Raji (cell line): ENCODE data around the gene PUS1.

Source experiments
- POLR2A ChIP-seq: IDR thresholded peaks from 2 replicates; pipeline ENCODE4 v1.6.1; 2011; ENCODE audit warnings: low read depth, low read length, control low read depth; ENCODE audit not compliant: insufficient read depth

PUS1 gene

GRCh38 chr12:131990066-131990979 is 61.2 kb downstream of the PUS1 start:
- no peak for TF ChIP-seq POLR2A

- no peak for TF ChIP-seq POLR2A
Measured at GRCh38 chr12:131990980-131991305, 61.9 kb downstream of the PUS1 start.

GRCh38 chr12:131991816-131992430 is 62.8 kb downstream of the PUS1 start:
- no peak for TF ChIP-seq POLR2A

- TF ChIP-seq POLR2A, result no peak
Measured at GRCh38 chr12:131994589-131994988, 65.5 kb downstream of the PUS1 start.
